ENCODE results near the gene EDEM1. TPM values are rescaled to one million over a fixed set of nuclear protein-coding genes. Genes with fewer than 3 reads are reported as not detected.
A peak's percentile ranks its signal among the peaks of the same experiment; 100 is the strongest.

EDEM1 gene
- total RNA-seq, 1 experiment from 2014 or later = 51.3 TPM

DNA sequence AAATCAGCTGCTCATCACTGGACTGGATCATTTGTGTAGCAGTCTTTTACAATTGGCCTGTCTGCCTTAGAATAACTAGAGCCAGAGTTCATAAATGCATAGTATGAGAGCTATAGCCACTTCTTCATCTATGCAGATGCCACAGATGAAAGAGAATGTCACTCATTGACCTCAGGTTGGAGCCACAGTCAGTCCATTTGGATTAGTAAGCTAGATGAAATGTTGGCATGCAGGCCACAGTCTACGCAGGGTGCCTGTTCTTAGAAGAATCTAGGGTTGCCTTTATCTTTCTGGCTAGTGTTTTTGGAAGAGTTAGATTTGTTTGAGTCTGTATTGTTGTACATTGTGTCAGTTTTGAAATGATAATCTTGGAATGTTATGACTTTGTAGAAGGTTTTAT lies 25.4 kb upstream of the EDEM1 start:
- Mint-ChIP-seq H3K36me3 (ENCODE audit: insufficient read depth, unreplicated experiment) (no peaks in the 10 kb centered on the region), H3K4me1 (ENCODE audit: low read depth, unreplicated experiment) (peaks cover 14% of the 10 kb centered on the region), H3K9me3 (ENCODE audit: unreplicated experiment) (no peaks in the 10 kb centered on the region), H3K27ac (ENCODE audit: unreplicated experiment) (no peak overlapping the region), H3K4me3 (ENCODE audit: unreplicated experiment) (no peak overlapping the region), H3K27me3 (ENCODE audit: insufficient read depth, unreplicated experiment) (no peaks in the 10 kb centered on the region)
- no peak overlapping the region for H3K4me3 ChIP-seq (ENCODE audit: low read depth, low read length)
- BruUV-seq (replicated peaks) = no TSS peak
- CTCF ChIA-PET = interaction anchor here (0.6 kb wide), 1 partner anchor 484 kb away, joined by 3 read pairs; no protein-coding TSS in a partner anchor
- no peak for TF ChIP-seq CTCF (IDR thresholded peaks at IDR 0.05; ENCODE audit: insufficient read depth in 1 of 2, low read depth in 1 of 2, low read length in 1 of 2, severe bottlenecking in 1 of 2, unreplicated experiment in 1 of 2)
- no peaks in the 10 kb centered on the region for H3K9me3 ChIP-seq
- POLR2A ChIA-PET = no interaction called here
- H3K4me1 ChIP-seq = peaks cover 20% of the 10 kb centered on the region
- H3K27me3 ChIP-seq (replicated peaks; ENCODE audit: control insufficient read depth, insufficient read depth, low read length) = no peaks in the 10 kb centered on the region
- no peaks in the 10 kb centered on the region for H3K36me3 ChIP-seq (ENCODE audit: control insufficient read depth, insufficient read depth, low read length)
- intact Hi-C loops (cut with micrococcal nuclease; ENCODE audit: unreplicated experiment) = loop anchor here (2.0 kb wide), 1 partner anchor 17 kb away; no protein-coding TSS in a partner anchor
- peak in 1 of 2 experiments; percentile 18 for DNase-seq

DNA sequence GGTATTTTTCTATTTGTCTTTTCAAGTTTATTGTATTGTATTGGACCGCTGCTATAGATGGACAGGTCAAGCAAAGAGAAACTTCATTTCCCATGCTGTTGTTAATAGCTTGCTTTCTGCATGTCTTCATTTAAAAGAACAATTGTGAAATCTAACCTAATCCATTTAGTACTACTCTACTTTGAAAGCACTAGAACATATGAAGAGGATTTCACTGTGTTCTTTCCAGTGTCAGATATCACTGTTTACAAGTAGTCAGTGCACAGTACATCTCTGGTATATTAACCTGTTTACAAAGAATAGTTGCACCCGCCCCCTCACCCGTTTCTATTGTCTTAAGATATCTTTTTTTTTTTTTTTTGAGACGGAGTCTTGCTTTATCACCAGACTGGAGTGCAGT lies 21.8 kb upstream of the EDEM1 start:
- intact Hi-C loops (cut with micrococcal nuclease; ENCODE audit: unreplicated experiment) = no loop called here
- peaks cover 14% of the 10 kb centered on the region for H3K4me1 Mint-ChIP-seq (ENCODE audit: low read depth, unreplicated experiment)
- no peaks in the 10 kb centered on the region for H3K9me3 Mint-ChIP-seq (ENCODE audit: unreplicated experiment)
- DNase-seq = no peak
- BruUV-seq (replicated peaks) = no TSS peak
- H3K4me3 Mint-ChIP-seq (ENCODE audit: unreplicated experiment) = no peak overlapping the region
- CTCF ChIA-PET = no interaction called here
- H3K36me3 ChIP-seq (ENCODE audit: control insufficient read depth, insufficient read depth, low read length) = no peaks in the 10 kb centered on the region
- no peaks in the 10 kb centered on the region for H3K36me3 Mint-ChIP-seq (ENCODE audit: insufficient read depth, unreplicated experiment)
- peaks cover 17% of the 10 kb centered on the region for H3K4me1 ChIP-seq
- POLR2A ChIA-PET = no interaction called here
- TF ChIP-seq CTCF (IDR thresholded peaks at IDR 0.05; ENCODE audit: insufficient read depth in 1 of 2, low read depth in 1 of 2, low read length in 1 of 2, severe bottlenecking in 1 of 2, unreplicated experiment in 1 of 2) = no peak
- no peak overlapping the region for H3K27ac Mint-ChIP-seq (ENCODE audit: unreplicated experiment)
- H3K4me3 ChIP-seq (ENCODE audit: low read depth, low read length) = no peak overlapping the region
- no peaks in the 10 kb centered on the region for H3K27me3 Mint-ChIP-seq (ENCODE audit: insufficient read depth, unreplicated experiment)
- H3K27me3 ChIP-seq (replicated peaks; ENCODE audit: control insufficient read depth, insufficient read depth, low read length) = no peaks in the 10 kb centered on the region
- no peaks in the 10 kb centered on the region for H3K9me3 ChIP-seq

GRCh38 chr3:5166846-5167245 lies 20.7 kb upstream of the EDEM1 start:
- Mint-ChIP-seq H3K27ac (ENCODE audit: unreplicated experiment) (no peak overlapping the region), H3K4me3 (ENCODE audit: unreplicated experiment) (no peak overlapping the region), H3K27me3 (ENCODE audit: insufficient read depth, unreplicated experiment) (no peaks in the 10 kb centered on the region), H3K36me3 (ENCODE audit: insufficient read depth, unreplicated experiment) (peaks cover under 1% of the 10 kb centered on the region), H3K9me3 (ENCODE audit: unreplicated experiment) (no peaks in the 10 kb centered on the region), H3K4me1 (ENCODE audit: low read depth, unreplicated experiment) (peaks cover 5% of the 10 kb centered on the region)
- Histone ChIP-seq H3K27me3 (replicated peaks; ENCODE audit: control insufficient read depth, insufficient read depth, low read length) (no peaks in the 10 kb centered on the region), H3K36me3 (ENCODE audit: control insufficient read depth, insufficient read depth, low read length) (no peaks in the 10 kb centered on the region), H3K4me1 (peaks cover 7% of the 10 kb centered on the region; the same call in 1 of the 2 replicates), H3K9me3 (no peaks in the 10 kb centered on the region), H3K4me3 (ENCODE audit: low read depth, low read length) (no peak overlapping the region)
- DNase-seq = no peak
- BruUV-seq (replicated peaks) = no TSS peak
- TF ChIP-seq CTCF (IDR thresholded peaks at IDR 0.05; ENCODE audit: insufficient read depth in 1 of 2, low read depth in 1 of 2, low read length in 1 of 2, severe bottlenecking in 1 of 2, unreplicated experiment in 1 of 2) = no peak
- POLR2A ChIA-PET = interaction anchor here (0.7 kb wide), 1 partner anchor 16 kb away, joined by 10 read pairs; no protein-coding TSS in a partner anchor
- CTCF ChIA-PET = no interaction called here
- intact Hi-C loops (cut with micrococcal nuclease; ENCODE audit: unreplicated experiment) = no loop called here

Measured in Caco-2 (cell line).